GM21529 (cell line): Measurements from ENCODE around the gene ATP13A5.

Source experiments
- ATAC-seq: cut with Tn5 transposase; IDR thresholded peaks from one replicate; pipeline ENCODE4 v1.9.1; 2021; ENCODE audit not compliant: unreplicated experiment

ATP13A5 gene

GRCh38 chr3:193270451-193270850, 108.1 kb downstream of the ATP13A5 start:
- no peak for ATAC-seq

- no peak for ATAC-seq
Measured at GRCh38 chr3:193269343-193270028, 109.1 kb downstream of the ATP13A5 start.

GRCh38 chr3:193262707-193263106, 115.8 kb downstream of the ATP13A5 start:
- ATAC-seq: no peak

- ATAC-seq: no peak
Measured at GRCh38 chr3:193261970-193262369, 116.6 kb downstream of the ATP13A5 start.

- ATAC-seq: no peak
Measured at GRCh38 chr3:193253986-193254660, 124.4 kb downstream of the ATP13A5 start.

GRCh38 chr3:193250492-193250891, 128.1 kb downstream of the ATP13A5 start:
- ATAC-seq: no peak

- no peak for ATAC-seq
Measured at GRCh38 chr3:193248848-193249468, 129.6 kb downstream of the ATP13A5 start.

- ATAC-seq: no peak
Measured at GRCh38 chr3:193243571-193243970, 135.0 kb downstream of the ATP13A5 start.

- ATAC-seq: no peak
Measured at GRCh38 chr3:193241716-193242115, 136.8 kb downstream of the ATP13A5 start.

- no peak for ATAC-seq
Measured at GRCh38 chr3:193240850-193241706, 137.5 kb downstream of the ATP13A5 start, which contains the start of gene PLAAT1. TSS of gene PLAAT1 (plus strand) at chr3:193241222. CDS start at chr3:193255651, 14,429 bp downstream.

GRCh38 chr3:193240436-193240849, 138.1 kb downstream of the ATP13A5 start:
- no peak for ATAC-seq

- ATAC-seq: no peak
Measured at GRCh38 chr3:193237030-193237429, 141.5 kb downstream of the ATP13A5 start.

GRCh38 chr3:193236599-193236998, 142.0 kb downstream of the ATP13A5 start:
- ATAC-seq: no peak

- no peak for ATAC-seq
Measured at GRCh38 chr3:193231201-193231600, 147.4 kb downstream of the ATP13A5 start.

- no peak for ATAC-seq
Measured at GRCh38 chr3:193230610-193231009, 147.9 kb downstream of the ATP13A5 start.

GRCh38 chr3:193229851-193230420, 148.6 kb downstream of the ATP13A5 start:
- no peak for ATAC-seq

GRCh38 chr3:193228206-193228605, 150.3 kb downstream of the ATP13A5 start:
- no peak for ATAC-seq

GRCh38 chr3:193225302-193226125, 153.0 kb downstream of the ATP13A5 start:
- no peak for ATAC-seq
